Measurements from ENCODE around the gene ABLIM3. TPM values are rescaled to one million over a fixed set of nuclear protein-coding genes. Genes with fewer than 3 reads are reported as not detected.

ABLIM3 gene
- total RNA-seq, 2 experiments from 2014 or later, result not detected

DNA sequence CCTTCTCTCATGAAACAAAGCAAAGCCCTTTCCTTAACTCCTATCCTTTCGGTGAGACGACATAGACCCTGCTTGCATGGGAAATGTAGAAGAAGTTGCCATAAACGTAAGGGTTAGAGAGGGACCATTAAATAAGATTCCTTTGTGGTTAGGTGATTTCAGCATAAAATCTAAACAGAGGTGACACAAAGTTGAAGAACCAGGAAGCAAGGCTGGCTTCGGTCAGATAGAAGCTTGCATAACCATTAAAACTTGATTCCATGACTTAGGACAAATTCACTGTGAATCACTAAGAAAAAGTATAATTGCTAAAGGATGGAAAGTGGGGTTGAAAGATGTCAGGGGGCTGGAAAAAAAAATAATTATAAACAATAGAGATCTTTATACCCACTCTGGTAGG, 30.9 kb upstream of the ABLIM3 start:
- Histone ChIP-seq H3K4me3 (ENCODE audit: low read depth, low read length, poor library complexity, severe bottlenecking) (no peak overlapping the region), H3K27ac (ENCODE audit: low read depth, low read length, poor library complexity, severe bottlenecking) (no peak overlapping the region), H3K9me2 (ENCODE audit: insufficient read depth, low read length) (no peaks in the 10 kb centered on the region), H3K4me2 (ENCODE audit: low read length) (no peak overlapping the region), H4K20me1 (ENCODE audit: insufficient read depth, low read length) (no peaks in the 10 kb centered on the region), H2AFZ (ENCODE audit: low read length) (no peak overlapping the region), H3K36me3 (ENCODE audit: insufficient read depth, low read length) (no peaks in the 10 kb centered on the region), H3K4me1 (ENCODE audit: insufficient read depth, low read length, poor library complexity, severe bottlenecking) (no peaks in the 10 kb centered on the region), H3K9me3 (ENCODE audit: low read length) (no peaks in the 10 kb centered on the region), H3K79me2 (ENCODE audit: insufficient read depth, low read depth, low read length) (no peaks in the 10 kb centered on the region)
- TF ChIP-seq, protein P1, sequence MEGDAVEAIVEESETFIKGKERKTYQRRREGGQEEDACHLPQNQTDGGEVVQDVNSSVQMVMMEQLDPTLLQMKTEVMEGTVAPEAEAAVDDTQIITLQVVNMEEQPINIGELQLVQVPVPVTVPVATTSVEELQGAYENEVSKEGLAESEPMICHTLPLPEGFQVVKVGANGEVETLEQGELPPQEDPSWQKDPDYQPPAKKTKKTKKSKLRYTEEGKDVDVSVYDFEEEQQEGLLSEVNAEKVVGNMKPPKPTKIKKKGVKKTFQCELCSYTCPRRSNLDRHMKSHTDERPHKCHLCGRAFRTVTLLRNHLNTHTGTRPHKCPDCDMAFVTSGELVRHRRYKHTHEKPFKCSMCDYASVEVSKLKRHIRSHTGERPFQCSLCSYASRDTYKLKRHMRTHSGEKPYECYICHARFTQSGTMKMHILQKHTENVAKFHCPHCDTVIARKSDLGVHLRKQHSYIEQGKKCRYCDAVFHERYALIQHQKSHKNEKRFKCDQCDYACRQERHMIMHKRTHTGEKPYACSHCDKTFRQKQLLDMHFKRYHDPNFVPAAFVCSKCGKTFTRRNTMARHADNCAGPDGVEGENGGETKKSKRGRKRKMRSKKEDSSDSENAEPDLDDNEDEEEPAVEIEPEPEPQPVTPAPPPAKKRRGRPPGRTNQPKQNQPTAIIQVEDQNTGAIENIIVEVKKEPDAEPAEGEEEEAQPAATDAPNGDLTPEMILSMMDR (conservative IDR thresholded peaks at IDR 0.05; ENCODE audit: low read length), result no peak
- TF ChIP-seq EZH2phosphoT487 (IDR thresholded peaks at IDR 0.05; ENCODE audit: borderline replicate concordance, low read depth, low read length), result no peak
- no peak for DNase-seq (ENCODE audit: low spot score)
- BruUV-seq (replicated peaks), result no TSS peak
- POLR2A ChIA-PET, result interaction anchor here (0.5 kb wide), 1 partner anchor 1202 kb away, joined by 3 read pairs; no protein-coding TSS in a partner anchor
- intact Hi-C loops (cut with micrococcal nuclease; ENCODE audit: unreplicated experiment), result loop anchor here (5.0 kb wide), 1 partner anchor 378 kb away; no protein-coding TSS in a partner anchor
- CTCF ChIA-PET (ENCODE audit: unreplicated experiment), result no interaction called here

DNA sequence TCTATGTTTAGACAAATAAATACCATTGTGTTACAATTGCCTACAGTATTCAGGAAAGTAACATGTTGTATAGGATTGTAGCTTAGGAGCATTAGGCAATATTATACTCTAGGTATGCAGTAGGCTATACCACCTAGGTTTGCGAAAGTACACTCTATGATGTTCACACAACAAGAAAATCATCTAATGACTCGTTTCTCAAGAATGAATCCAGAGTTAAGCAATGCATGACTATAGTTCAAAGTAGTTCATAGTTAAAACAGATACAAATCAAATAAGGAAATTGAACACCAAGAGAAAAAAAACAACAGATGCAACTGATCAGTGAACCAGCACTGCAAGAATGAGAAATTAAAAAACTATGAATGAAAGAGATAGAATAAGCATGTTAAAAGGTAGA, 27.6 kb upstream of the ABLIM3 start:
- Histone ChIP-seq H3K79me2 (ENCODE audit: insufficient read depth, low read depth, low read length) (no peaks in the 10 kb centered on the region), H3K9me2 (ENCODE audit: insufficient read depth, low read length) (no peaks in the 10 kb centered on the region), H3K9me3 (ENCODE audit: low read length) (no peaks in the 10 kb centered on the region), H4K20me1 (ENCODE audit: insufficient read depth, low read length) (no peaks in the 10 kb centered on the region), H3K4me2 (ENCODE audit: low read length) (no peak overlapping the region), H3K4me1 (ENCODE audit: insufficient read depth, low read length, poor library complexity, severe bottlenecking) (no peaks in the 10 kb centered on the region), H3K27ac (ENCODE audit: low read depth, low read length, poor library complexity, severe bottlenecking) (no peak overlapping the region), H3K4me3 (ENCODE audit: low read depth, low read length, poor library complexity, severe bottlenecking) (no peak overlapping the region), H2AFZ (ENCODE audit: low read length) (no peak overlapping the region), H3K36me3 (ENCODE audit: insufficient read depth, low read length) (no peaks in the 10 kb centered on the region)
- ChIA-PET POLR2A (no interaction called here), CTCF (ENCODE audit: unreplicated experiment) (no interaction called here)
- intact Hi-C loops (cut with micrococcal nuclease; ENCODE audit: unreplicated experiment), result loop anchor here (5.0 kb wide), 1 partner anchor 381 kb away; no protein-coding TSS in a partner anchor
- no peak for DNase-seq (ENCODE audit: low spot score)
- TF ChIP-seq, protein P1 (conservative IDR thresholded peaks at IDR 0.05; ENCODE audit: low read length), result no peak
- TF ChIP-seq EZH2phosphoT487 (IDR thresholded peaks at IDR 0.05; ENCODE audit: borderline replicate concordance, low read depth, low read length), result no peak
- BruUV-seq (replicated peaks), result no TSS peak

DNA sequence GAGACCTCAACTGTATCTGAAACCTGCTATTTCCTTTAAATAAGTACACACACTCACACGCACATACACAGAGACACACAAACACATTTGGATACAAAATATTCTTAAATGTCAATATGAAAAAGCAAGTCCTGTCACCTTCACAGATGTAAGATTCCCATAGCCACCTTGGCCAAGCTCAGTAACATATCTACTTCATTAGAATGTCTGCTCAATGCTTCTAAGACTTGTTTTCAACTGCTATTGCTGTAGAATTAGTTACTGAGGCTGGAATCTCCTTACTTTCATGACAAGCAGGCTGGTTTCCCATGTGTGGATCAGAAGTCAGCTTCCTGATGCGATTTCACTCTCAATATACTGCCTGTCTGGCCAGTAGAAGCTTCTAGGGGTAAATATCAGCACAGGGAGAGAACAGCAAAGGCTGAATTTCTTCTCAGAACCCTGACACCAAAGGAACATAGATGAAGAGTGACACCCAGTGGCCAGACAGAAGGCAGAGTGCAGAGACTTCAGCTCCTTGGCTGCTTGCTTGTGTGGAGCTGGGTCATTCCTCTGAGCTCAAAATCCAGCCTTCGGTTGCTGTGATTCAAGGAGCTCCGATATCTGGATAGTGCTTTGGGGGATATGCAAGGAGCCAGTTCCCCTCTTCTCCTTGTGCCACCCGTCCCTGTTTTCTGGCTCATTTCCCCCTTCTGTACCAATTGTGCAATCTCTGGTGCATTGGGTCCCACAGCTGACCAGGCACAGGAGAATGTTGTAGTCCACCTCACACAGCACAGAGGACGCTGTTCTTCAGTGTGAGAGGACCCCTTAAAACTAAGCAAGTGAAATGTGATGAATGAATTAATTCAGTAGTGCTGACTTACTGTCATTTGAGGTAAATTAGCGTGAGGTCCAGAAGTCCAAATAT, 26.6 kb upstream of the ABLIM3 start:
- Histone ChIP-seq H3K9me3 (ENCODE audit: low read length) (no peaks in the 10 kb centered on the region), H3K79me2 (ENCODE audit: insufficient read depth, low read depth, low read length) (no peaks in the 10 kb centered on the region), H3K27ac (ENCODE audit: low read depth, low read length, poor library complexity, severe bottlenecking) (no peak overlapping the region), H3K9me2 (ENCODE audit: insufficient read depth, low read length) (no peaks in the 10 kb centered on the region), H3K4me3 (ENCODE audit: low read depth, low read length, poor library complexity, severe bottlenecking) (no peak overlapping the region), H3K4me2 (ENCODE audit: low read length) (no peak overlapping the region), H3K36me3 (ENCODE audit: insufficient read depth, low read length) (no peaks in the 10 kb centered on the region), H4K20me1 (ENCODE audit: insufficient read depth, low read length) (no peaks in the 10 kb centered on the region), H2AFZ (ENCODE audit: low read length) (no peak overlapping the region), H3K4me1 (ENCODE audit: insufficient read depth, low read length, poor library complexity, severe bottlenecking) (no peaks in the 10 kb centered on the region)
- TF ChIP-seq EZH2phosphoT487 (IDR thresholded peaks at IDR 0.05; ENCODE audit: borderline replicate concordance, low read depth, low read length), result no peak
- TF ChIP-seq, protein P1 (conservative IDR thresholded peaks at IDR 0.05; ENCODE audit: low read length), result peak; percentile 78
- ChIA-PET CTCF (ENCODE audit: unreplicated experiment) (interaction anchor here (0.6 kb wide), 1 partner anchor 384 kb away, joined by 3 read pairs; no protein-coding TSS in a partner anchor), POLR2A (interaction anchor here (1.0 kb wide), 1 partner anchor 9 kb away, joined by 3 read pairs; no protein-coding TSS in a partner anchor)
- DNase-seq (ENCODE audit: low spot score), result peak; percentile 54
- BruUV-seq (replicated peaks), result no TSS peak
- intact Hi-C loops (cut with micrococcal nuclease; ENCODE audit: unreplicated experiment), result loop anchor here (5.0 kb wide), 1 partner anchor 382 kb away; no protein-coding TSS in a partner anchor

All from OCI-LY7 (cell line).